ENCODE measurements around the gene ACOXL. TPM values are rescaled to one million over a fixed set of nuclear protein-coding genes. Genes with fewer than 3 reads are reported as not detected.

ACOXL gene
- total and polyA plus RNA-seq, 2 of the 8 experiments (the other 6 are each of a cell fraction or from before 2014, with no cell fraction given), result 11.4 to 20.6 TPM

- Histone ChIP-seq H2AFZ (ENCODE audit: low read length) (no peak overlapping the region), H4K91ac (replicated peaks; ENCODE audit: insufficient read length, low read length) (no peak overlapping the region), H3K4me2 (ENCODE audit: insufficient read depth in 1 of 2, low read depth in 2 of 2, low read length in 2 of 2) (no peak overlapping the region), H2BK120ac (replicated peaks; ENCODE audit: low read depth, low read length) (no peak overlapping the region), H3K9me3 (ENCODE audit: insufficient read depth in 2 of 2, low read depth in 1 of 2, low read length in 1 of 2) (0 out of 4 replicates have a peak, but pooled peaks cover 0 to 6% of the 10 kb centered on the region in 2 experiments), H3K36me3 (ENCODE audit: control insufficient read depth in 2 of 4, insufficient read depth in 4 of 4, low read length in 3 of 4) (peaks cover 0 to 24% (median 10%) of the 10 kb centered on the region in 4 experiments; a peak in 5 of 8 replicates), H3K4me3 (ENCODE audit: extremely low read depth in 1 of 4, insufficient read depth in 2 of 4, low read depth in 3 of 4, low read length in 4 of 4) (no peak overlapping the region), H3K4ac (replicated peaks; ENCODE audit: insufficient read length, low read depth, low read length) (no peak overlapping the region), H4K8ac (ENCODE audit: extremely low read depth, insufficient read depth, low read length) (no peak overlapping the region), H2BK20ac (ENCODE audit: low read length) (no peak overlapping the region), H2BK5ac (ENCODE audit: low read depth, low read length) (no peak overlapping the region), H3K18ac (ENCODE audit: extremely low read depth, low read length) (no peak overlapping the region), H3K27me3 (replicated peaks in 1 of 4; ENCODE audit: control insufficient read depth in 3 of 4, extremely low read depth in 1 of 4, insufficient read depth in 3 of 4, low read length in 3 of 4) (no peaks in the 10 kb centered on the region), H4K5ac (ENCODE audit: insufficient read length, low read depth, low read length) (no peak overlapping the region), H2BK12ac (ENCODE audit: low read depth, low read length) (0 out of 2 replicates have a peak overlapping the region, but pooled peaks have one; percentile 7), H3K14ac (ENCODE audit: insufficient read length) (no peak overlapping the region), H2AK5ac (ENCODE audit: low read depth, low read length) (no peak overlapping the region), H4K20me1 (replicated peaks in 1 of 2; ENCODE audit: control insufficient read depth in 1 of 2, insufficient read depth in 2 of 2, low read length in 2 of 2) (no peaks in the 10 kb centered on the region), H3K4me1 (replicated peaks in 1 of 4; ENCODE audit: control insufficient read depth in 3 of 4, insufficient read depth in 4 of 4, low read length in 3 of 4) (no peaks in the 10 kb centered on the region), H3K79me2 (ENCODE audit: control insufficient read depth in 1 of 2, insufficient read depth in 2 of 2, low read length in 2 of 2) (no peaks in the 10 kb centered on the region), H3K56ac (replicated peaks; ENCODE audit: insufficient read length, low read depth, low read length) (no peak overlapping the region), H2BK15ac (ENCODE audit: low read length) (no peak overlapping the region), H3K79me1 (ENCODE audit: low read depth, low read length) (no peaks in the 10 kb centered on the region), H3K23ac (ENCODE audit: insufficient read length) (no peak overlapping the region), H3K27ac (ENCODE audit: low read depth, low read length) (no peak overlapping the region), H3K9ac (replicated peaks in 1 of 4; ENCODE audit: extremely low read depth in 1 of 4, low read depth in 3 of 4, low read length in 3 of 4) (no peak overlapping the region), H3K23me2 (ENCODE audit: low read depth, low read length) (peaks cover 4% of the 10 kb centered on the region; the same call in 1 of the 2 replicates)
- ChIA-PET CTCF (ENCODE audit: partially characterized antibody) (interaction anchor here (1.0 to 3.6 kb wide), 10 partner anchors 8 to 211 kb away, joined by 3 to 24 read pairs (median 6); no protein-coding TSS in a partner anchor), POLR2A (ENCODE audit: partially characterized antibody) (no interaction called here)
- no peak for FAIRE-seq
- DNase-seq (ENCODE audit: low read depth in 1 of 2, low spot score in 2 of 2), result no peak
- 91% methylated on average over 2 of the region's 2 CpGs; no CpG with 5 or more reads in 1 of the 2 experiments for WGBS, 2 experiments (ENCODE audit: extremely low coverage in 1 of 2, insufficient coverage in 1 of 2, insufficient read length in 1 of 2, insufficient replicate concordance in 2 of 2, low coverage in 1 of 2, low lambda C conversion rate in 2 of 2, missing lambda C conversion rate in 1 of 2)
- TF ChIP-seq TBP (IDR thresholded peaks at IDR 0.05; ENCODE audit: low read depth, low read length) (no peak), TAF7 (optimal IDR thresholded peaks at IDR 0.05; ENCODE audit: borderline replicate concordance, low read depth, low read length) (no peak), TCF12 (IDR thresholded peaks at IDR 0.05; ENCODE audit: low read depth, low read length) (no peak), BRCA1 (IDR thresholded peaks at IDR 0.05; ENCODE audit: low read depth, low read length) (no peak), MAX (IDR thresholded peaks at IDR 0.05) (no peak), SRF (IDR thresholded peaks at IDR 0.05; ENCODE audit: low read depth, low read length) (no peak)
- TF ChIP-seq, protein P1, sequence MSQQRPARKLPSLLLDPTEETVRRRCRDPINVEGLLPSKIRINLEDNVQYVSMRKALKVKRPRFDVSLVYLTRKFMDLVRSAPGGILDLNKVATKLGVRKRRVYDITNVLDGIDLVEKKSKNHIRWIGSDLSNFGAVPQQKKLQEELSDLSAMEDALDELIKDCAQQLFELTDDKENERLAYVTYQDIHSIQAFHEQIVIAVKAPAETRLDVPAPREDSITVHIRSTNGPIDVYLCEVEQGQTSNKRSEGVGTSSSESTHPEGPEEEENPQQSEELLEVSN (IDR thresholded peaks at IDR 0.05), result no peak
Measured at GRCh38 chr2:110820128-110820527, 87.8 kb downstream of the ACOXL start.
